IPS-15b (cell line): ENCODE results near the gene GOLGA2.
A peak's percentile ranks its signal among the peaks of the same experiment; 100 is the strongest.

Source experiments
- H3K27me3 ChIP-seq: one replicate; pipeline ENCODE4 v1.6.1; 2013; ENCODE audit warnings: low read length; ENCODE audit not compliant: control insufficient read depth, insufficient read depth
- H3K36me3 ChIP-seq: one replicate; pipeline ENCODE4 v1.6.1; 2013; ENCODE audit warnings: low read length; ENCODE audit not compliant: control insufficient read depth, insufficient read depth
- H3K4me1 ChIP-seq: one replicate; pipeline ENCODE4 v1.6.1; 2013; ENCODE audit warnings: mild to moderate bottlenecking, low read length; ENCODE audit not compliant: control insufficient read depth, insufficient read depth
- H3K4me3 ChIP-seq: one replicate; pipeline ENCODE4 v1.5.1; 2013; ENCODE audit warnings: low read depth, low read length
- H3K9ac ChIP-seq: one replicate; pipeline ENCODE4 v1.6.1; 2013; ENCODE audit warnings: low read depth, mild to moderate bottlenecking, low read length
- H3K9me3 ChIP-seq: one replicate; pipeline ENCODE4 v1.6.1; 2013; ENCODE audit warnings: mild to moderate bottlenecking, low read length; ENCODE audit not compliant: control insufficient read depth, insufficient read depth

The GOLGA2 gene

DNA sequence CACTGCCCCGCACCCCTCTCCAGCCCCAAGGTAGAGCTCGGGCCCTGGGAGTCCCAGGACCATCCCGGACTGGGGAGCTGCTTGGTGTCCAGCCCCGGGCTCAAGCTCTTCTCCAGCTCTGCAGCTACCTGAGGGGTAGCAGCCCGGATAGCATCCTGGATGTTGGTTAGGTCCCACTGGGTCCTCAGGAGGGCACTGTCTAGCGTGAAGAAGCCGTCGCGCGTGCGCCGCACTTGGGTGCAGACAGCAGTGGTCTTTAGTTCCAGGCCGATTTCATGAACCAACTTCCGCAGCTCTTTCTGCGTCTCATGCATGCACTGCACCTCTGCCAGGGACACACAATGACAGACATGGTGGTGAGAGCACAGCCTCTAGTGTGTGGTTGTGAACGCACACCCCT, 33.7 kb upstream of the GOLGA2 start:
- Histone ChIP-seq H3K36me3 (peaks cover 30% of the 10 kb centered on the region), H3K4me3 (no peak overlapping the region), H3K9ac (no peak overlapping the region), H3K9me3 (no peaks in the 10 kb centered on the region), H3K4me1 (no peaks in the 10 kb centered on the region), H3K27me3 (no peaks in the 10 kb centered on the region)

DNA sequence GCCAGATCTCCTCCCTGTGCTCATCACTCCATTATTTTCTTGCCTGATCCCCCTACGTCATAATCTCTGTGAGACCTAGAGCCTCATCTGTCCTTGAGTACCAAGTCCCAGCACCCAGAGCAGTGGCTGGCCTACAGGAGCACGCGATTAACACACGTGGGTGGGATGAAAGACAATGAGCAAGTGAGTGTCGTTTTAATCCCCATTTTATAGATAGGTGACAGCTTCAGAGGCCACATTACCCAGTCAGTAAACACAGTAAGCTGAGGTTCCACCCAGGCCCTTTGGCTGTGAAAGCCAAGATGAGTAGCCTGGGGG, 29.1 kb upstream of the GOLGA2 start:
- Histone ChIP-seq H3K27me3 (no peaks in the 10 kb centered on the region), H3K4me3 (no peak overlapping the region), H3K4me1 (no peaks in the 10 kb centered on the region), H3K36me3 (peaks cover 10% of the 10 kb centered on the region), H3K9ac (no peak overlapping the region), H3K9me3 (no peaks in the 10 kb centered on the region)

DNA sequence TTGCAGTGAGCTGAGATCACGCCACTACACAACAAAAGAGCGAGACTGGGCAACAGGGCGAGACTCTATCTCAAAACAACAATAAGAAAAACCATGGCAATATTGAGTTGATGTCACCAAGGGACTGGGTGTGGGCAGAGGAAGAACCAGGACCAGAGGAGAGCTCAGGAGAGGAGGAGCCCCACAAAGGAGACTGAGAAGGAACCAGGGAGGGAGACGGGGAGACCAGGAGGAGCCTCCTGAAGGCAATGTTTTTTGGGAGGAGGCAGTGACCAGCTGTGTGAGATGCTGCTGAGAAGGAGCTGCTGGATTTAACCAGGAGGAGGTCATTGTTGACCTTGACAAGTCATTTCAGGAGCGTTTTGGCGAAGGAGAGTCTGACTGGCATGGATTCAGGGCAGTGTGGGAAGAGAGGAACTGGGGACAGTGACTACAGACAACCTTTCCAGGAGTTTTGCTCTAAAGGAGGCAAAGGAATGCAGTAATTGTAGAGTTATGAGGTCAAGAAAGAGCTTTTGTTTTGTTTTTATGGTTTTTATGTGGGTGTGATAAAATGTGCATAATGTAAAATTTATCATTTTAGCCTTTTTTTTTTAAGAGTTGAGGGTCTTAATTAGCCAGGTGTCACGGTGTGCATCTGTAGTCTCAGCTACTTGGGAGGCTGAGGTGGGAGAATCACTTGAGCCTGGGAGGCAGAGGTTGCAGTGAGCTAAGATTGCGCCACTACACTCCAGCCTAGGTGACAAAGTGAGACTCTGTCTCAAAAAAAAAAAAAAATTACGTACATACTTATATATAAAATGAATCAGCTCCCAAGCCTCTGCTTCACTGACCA, 28.5 kb upstream of the GOLGA2 start:
- Histone ChIP-seq H3K9ac (peak overlapping the region; percentile 16), H3K36me3 (peaks cover 4% of the 10 kb centered on the region), H3K4me1 (no peaks in the 10 kb centered on the region), H3K4me3 (no peak overlapping the region), H3K27me3 (no peaks in the 10 kb centered on the region), H3K9me3 (no peaks in the 10 kb centered on the region)

DNA sequence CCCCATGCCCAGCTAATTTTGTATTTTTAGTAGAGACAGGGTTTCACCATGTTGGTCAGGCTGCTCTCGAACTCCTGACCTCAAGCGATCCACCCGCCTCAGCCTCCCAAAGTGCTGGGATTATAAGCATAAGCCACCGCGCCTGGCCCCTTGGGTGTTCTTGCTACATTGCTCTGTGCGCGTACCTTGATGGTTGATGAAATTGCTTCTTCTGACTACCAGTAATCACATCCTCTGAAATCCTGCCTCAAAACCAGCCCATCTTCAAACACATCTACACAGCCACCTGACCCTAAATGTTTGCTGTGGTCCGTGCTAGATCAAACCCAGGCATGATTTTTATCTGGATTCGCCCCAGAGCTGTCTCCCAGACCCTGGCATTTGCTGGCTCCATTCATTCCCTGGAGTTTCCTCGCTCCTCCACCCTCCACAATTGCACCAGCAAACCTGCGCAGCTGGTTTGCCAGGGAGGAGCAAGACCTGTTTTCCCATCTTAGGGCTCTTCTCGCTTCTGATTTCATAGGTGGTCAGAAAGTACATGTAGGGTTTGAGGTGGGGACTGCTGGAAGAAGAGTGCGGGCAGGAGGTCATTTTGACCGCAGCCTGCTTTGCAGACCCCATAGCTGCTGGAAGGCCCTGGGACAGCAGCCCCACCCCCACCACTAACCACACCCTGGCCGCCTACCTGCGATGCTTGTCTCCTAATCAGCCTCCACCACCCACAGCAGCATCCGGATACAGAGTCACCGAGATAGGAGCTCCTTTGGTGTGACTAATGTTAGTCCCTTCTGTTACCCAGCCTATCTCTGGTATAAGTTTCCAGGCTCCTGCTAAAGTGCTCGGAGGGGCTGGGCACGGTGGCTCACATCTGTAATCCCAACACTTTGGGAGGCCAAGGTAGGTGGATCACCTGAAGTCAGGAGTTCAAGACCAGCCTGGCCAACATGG, 23.0 kb upstream of the GOLGA2 start:
- H3K27me3 ChIP-seq: no peaks in the 10 kb centered on the region

DNA sequence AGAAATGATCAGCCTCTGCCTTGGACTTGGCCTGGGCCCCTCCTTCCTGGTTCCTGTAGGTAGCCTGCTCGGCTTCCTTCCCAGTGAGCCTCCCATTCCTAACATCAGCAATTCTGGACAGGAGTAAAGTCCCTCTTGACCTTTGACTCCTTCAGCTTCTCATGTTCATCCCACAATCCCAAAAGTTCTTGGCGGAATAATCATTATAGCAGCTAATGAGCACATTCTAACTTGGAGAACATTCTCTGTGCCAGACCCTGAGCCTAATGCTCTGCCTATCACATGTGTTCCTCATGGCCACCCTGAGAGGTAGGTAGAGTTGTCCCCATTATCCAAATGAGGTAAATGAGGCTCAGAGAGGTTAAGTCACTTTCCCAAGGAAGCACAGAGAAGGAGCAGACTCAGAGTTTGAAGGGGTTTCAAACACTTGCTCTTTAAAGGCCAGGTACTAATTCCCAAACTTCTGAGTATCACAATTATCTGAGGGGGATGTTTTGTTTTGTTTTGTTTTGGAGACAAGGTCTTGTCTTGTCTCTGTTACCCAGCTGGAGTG, 21.5 kb upstream of the GOLGA2 start:
- Histone ChIP-seq H3K4me3 (no peak overlapping the region), H3K9ac (no peak overlapping the region), H3K4me1 (no peaks in the 10 kb centered on the region), H3K9me3 (no peaks in the 10 kb centered on the region), H3K27me3 (no peaks in the 10 kb centered on the region), H3K36me3 (no peaks in the 10 kb centered on the region)

More for the DNA sequence above, 23.0 kb upstream of the GOLGA2 start:
- Histone ChIP-seq H3K4me3 (no peak overlapping the region), H3K4me1 (no peaks in the 10 kb centered on the region), H3K9ac (no peak overlapping the region), H3K9me3 (no peaks in the 10 kb centered on the region), H3K36me3 (no peaks in the 10 kb centered on the region)

DNA sequence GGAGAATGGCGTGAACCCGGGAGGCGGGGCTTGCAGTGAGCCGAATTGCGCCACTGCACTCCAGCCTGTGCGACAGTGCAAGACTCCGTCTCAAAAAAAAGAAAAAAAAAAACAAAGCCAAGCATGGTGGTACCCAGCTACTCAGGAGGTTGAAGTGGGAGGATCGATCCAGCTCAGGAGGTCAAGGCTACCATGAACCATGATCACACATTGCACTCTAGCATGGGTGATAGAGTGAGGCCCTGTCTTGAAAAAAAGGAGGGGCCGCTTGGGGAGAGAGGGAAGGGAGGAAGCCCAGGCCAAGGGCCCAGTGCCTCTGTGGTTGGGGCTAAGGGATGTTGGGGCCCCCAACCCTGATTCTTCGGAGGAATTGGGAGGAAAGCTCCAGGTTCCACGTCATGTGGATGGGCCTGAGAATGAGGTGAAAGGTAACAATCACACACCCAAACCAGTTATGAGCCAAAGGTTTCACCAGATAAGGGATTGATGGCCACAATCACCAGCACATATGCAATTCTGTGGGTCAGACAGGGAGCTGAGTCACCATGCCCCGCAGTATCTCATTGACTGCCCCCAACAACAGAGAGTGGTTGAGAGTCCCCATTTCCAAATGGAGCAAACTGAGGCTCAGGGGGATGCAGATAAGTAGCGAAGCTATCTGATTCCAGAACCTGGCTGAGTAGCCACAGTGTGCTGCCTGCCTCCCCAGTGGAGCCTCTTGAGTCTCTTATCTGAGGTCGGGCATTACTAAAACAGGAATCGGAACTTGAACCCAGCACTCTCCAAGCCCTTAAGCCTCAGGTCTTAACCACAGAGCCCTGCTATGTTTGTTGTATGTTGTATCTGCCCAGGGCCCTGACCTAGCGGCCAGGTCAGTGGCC, 20.8 kb upstream of the GOLGA2 start:
- no peaks in the 10 kb centered on the region for H3K27me3 ChIP-seq
- no peak overlapping the region for H3K9ac ChIP-seq
- no peak overlapping the region for H3K4me3 ChIP-seq
- no peaks in the 10 kb centered on the region for H3K9me3 ChIP-seq
- H3K4me1 ChIP-seq: no peaks in the 10 kb centered on the region
- H3K36me3 ChIP-seq: no peaks in the 10 kb centered on the region

DNA sequence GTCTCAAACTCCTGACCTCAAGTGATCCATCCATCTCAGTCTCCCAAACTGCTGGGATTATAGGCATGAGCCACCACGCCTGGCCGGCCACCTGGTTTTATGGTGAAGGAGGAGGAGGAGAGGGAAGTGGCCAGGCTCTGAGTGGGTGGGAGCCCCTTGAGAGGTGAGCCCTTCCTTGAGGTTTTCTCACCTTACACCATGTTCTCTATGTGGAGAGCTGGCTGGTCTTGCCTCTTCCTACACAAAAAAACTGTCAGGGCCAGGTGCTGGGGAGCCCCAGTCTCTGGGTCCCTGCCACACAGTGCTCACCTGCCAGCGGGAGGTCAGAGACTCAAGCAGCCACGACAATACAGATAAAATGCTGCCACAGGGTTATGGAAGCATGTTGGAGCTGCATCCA, 18.3 kb upstream of the GOLGA2 start:
- Histone ChIP-seq H3K36me3 (no peaks in the 10 kb centered on the region), H3K9ac (no peak overlapping the region), H3K4me3 (no peak overlapping the region), H3K4me1 (no peaks in the 10 kb centered on the region), H3K27me3 (no peaks in the 10 kb centered on the region), H3K9me3 (no peaks in the 10 kb centered on the region)

DNA sequence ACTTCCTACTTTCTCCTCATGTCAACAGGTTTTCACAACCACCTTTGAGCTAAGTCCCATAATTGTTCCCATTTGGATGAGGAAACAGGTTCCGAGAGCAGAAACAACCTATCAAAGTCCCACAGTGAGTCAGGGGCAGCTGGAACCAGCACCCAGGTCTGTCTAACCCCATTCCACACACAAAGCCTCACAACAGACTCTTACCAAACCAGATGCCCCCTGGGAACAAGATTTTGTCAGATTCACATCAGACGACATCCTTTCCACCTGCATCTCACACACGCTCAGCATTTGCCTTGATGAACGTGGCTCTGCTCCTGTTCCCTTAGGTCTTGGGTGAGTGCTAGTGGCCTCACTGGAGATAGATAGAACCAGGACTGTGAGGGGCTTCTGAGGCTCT, 17.3 kb upstream of the GOLGA2 start:
- H3K9ac ChIP-seq: no peak overlapping the region

DNA sequence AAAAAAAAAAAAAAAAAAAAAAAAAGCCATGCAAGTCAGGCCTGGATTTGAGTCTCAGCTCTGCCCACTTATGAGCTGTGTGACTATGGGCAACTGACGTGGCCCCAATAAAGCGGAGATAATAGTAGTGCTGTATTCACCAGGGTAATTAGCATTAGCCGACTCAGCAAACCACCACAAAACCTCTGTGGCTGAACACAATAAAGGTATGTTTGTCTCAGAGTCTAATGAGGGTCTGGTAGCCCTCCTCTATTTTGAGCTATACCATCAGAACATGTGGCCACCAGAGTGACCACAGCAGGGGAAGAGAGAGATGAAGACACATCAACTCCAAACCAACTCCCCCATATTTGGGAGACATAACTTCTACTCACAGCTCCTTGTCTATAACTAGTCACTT, 16.2 kb upstream of the GOLGA2 start:
- Histone ChIP-seq H3K4me3 (no peak overlapping the region), H3K27me3 (no peaks in the 10 kb centered on the region), H3K9ac (no peak overlapping the region), H3K4me1 (no peaks in the 10 kb centered on the region), H3K36me3 (peaks cover 9% of the 10 kb centered on the region), H3K9me3 (no peaks in the 10 kb centered on the region)

More for the DNA sequence above, 17.3 kb upstream of the GOLGA2 start:
- no peaks in the 10 kb centered on the region for H3K4me1 ChIP-seq
- no peaks in the 10 kb centered on the region for H3K9me3 ChIP-seq
- H3K27me3 ChIP-seq: no peaks in the 10 kb centered on the region
- no peak overlapping the region for H3K4me3 ChIP-seq
- peaks cover 5% of the 10 kb centered on the region for H3K36me3 ChIP-seq

DNA sequence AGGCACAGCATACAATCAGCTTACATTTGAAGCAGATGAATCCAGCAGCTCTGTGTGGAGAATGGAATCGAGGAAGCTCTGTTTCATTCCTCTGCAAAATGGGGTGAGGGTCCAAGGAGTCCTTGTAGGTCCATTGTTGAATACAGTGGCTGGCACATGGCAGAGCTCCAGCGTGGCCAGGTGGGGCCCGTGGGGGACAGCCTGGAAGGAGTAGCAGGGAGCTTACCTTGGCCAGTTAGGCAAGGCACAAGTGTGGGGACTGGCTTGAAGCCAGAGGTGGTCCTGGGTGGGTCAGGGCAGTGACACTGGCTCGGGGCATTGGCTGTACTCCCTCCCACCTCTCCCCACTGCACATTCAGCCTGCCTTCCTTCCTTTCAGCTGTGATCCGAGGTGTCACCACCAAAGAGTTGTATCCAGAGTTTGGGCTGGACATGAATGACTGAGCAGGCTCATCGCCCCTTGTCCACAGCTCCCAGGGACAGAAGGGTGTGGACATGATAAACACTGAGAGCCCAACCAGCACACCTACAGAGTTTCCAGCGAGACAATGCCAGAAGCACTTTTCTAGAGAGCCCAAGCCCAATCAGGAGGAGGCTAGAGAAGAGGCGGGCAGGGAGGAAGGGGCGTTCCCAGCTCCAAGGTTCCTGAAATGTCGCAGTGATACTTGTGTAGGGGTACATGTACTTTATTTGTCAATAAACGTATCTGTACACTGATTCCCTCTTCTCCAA, 12.6 kb upstream of the GOLGA2 start:
- no peaks in the 10 kb centered on the region for H3K9me3 ChIP-seq
- H3K9ac ChIP-seq: no peak overlapping the region
- no peaks in the 10 kb centered on the region for H3K4me1 ChIP-seq
- H3K4me3 ChIP-seq: no peak overlapping the region
- no peaks in the 10 kb centered on the region for H3K27me3 ChIP-seq
- H3K36me3 ChIP-seq: peaks cover 9% of the 10 kb centered on the region

DNA sequence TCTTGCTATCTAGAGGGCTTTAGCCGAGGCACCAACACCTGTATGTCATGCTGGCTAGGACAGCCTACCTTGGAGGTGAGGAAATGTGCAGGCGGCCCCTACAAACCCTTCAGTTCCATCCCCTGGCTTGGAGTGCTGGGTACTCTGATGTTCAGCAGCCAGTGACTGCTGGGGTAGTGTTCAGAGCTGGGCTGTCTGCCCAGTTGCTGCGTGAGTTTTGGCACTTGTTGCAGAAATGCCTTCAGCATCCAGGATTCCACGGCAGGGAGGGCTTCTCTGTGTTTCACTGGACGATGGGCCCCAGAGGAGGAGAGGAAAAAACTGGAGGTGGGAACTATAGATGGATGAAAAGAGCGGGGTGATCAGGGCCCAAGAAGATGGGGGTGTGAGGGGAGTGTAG, 10.6 kb upstream of the GOLGA2 start:
- Histone ChIP-seq H3K4me3 (no peak overlapping the region), H3K36me3 (peaks cover 9% of the 10 kb centered on the region), H3K9me3 (no peaks in the 10 kb centered on the region), H3K27me3 (no peaks in the 10 kb centered on the region), H3K9ac (no peak overlapping the region), H3K4me1 (no peaks in the 10 kb centered on the region)
